CD4-positive, alpha-beta memory T cell (primary cell): ENCODE data around the gene PROSER2. TPM values are rescaled to one million over a fixed set of nuclear protein-coding genes. Genes with fewer than 3 reads are reported as not detected.

Experiments
- CTCF ChIA-PET: fragments of 350-600 bp; sonication (Branson Sonifier 250); formaldehyde crosslinking; loops from one replicate; lab custom pipeline; 2021; ENCODE audit warnings: inconsistent platforms; ENCODE audit not compliant: partially characterized antibody; lab: Charles Lee
- POLR2A ChIA-PET: fragments of 350-600 bp; sonication (Branson Sonifier 250); formaldehyde crosslinking; loops from one replicate; lab custom pipeline; 2021; ENCODE audit not compliant: partially characterized antibody; lab: Charles Lee
- DNase-seq, 5 donors: peaks; one replicate each; pipeline versions ENCODE4 v3.0.0 to v3.0.0-alpha.2; 2020 to 2022; ENCODE audit warnings: mixed read lengths in 1 of 5
- H3K27ac ChIP-seq: one replicate; pipeline ENCODE4 v1.7.0; 2013; ENCODE audit warnings: low read depth, low read length
- H3K27me3 ChIP-seq: 2 replicates; pipeline ENCODE4 v1.7.0; 2013; ENCODE audit warnings: mild to moderate bottlenecking, low read length, moderate library complexity; ENCODE audit not compliant: insufficient read depth
- H3K36me3 ChIP-seq: 2 replicates; pipeline ENCODE4 v1.7.0; 2013; ENCODE audit warnings: mild to moderate bottlenecking, low read length, moderate library complexity; ENCODE audit not compliant: insufficient read depth
- H3K4me1 ChIP-seq: 2 replicates; pipeline ENCODE4 v1.7.0; 2013; ENCODE audit warnings: mild to moderate bottlenecking, low read length, moderate library complexity; ENCODE audit not compliant: insufficient read depth
- H3K4me3 ChIP-seq, 2 donors: one replicate each; pipeline ENCODE4 v1.7.0; 2013; ENCODE audit warnings: low read length in 2 of 2, mild to moderate bottlenecking in 1 of 2
- H3K9me3 ChIP-seq, 2 donors: one replicate each; pipeline ENCODE4 v1.7.0; 2013; ENCODE audit warnings: low read length in 2 of 2, control low read depth in 1 of 2; ENCODE audit not compliant: control insufficient read depth in 1 of 2
- H3K27ac Mint-ChIP-seq, 7 donors: one replicate each; pipeline ENCODE4 v1.8.0; 2020 to 2021; ENCODE audit warnings: mixed read lengths in 7 of 7, mild to moderate bottlenecking in 6 of 7, inconsistent platforms in 3 of 7, moderate library complexity in 3 of 7
- H3K27me3 Mint-ChIP-seq, 2 donors: one replicate each; pipeline ENCODE4 v1.8.0; 2020 to 2021; ENCODE audit warnings: mixed read lengths in 2 of 2
- H3K36me3 Mint-ChIP-seq, 2 donors: one replicate each; pipeline ENCODE4 v1.8.0; 2020 to 2021; ENCODE audit warnings: mixed read lengths in 2 of 2, inconsistent platforms in 1 of 2, mild to moderate bottlenecking in 1 of 2
- H3K4me1 Mint-ChIP-seq, 4 donors: one replicate each; pipeline ENCODE4 v1.8.0; 2020 to 2021; ENCODE audit warnings: mixed read lengths in 4 of 4, mild to moderate bottlenecking in 1 of 4
- H3K4me3 Mint-ChIP-seq, 8 donors: one replicate each; pipeline ENCODE4 v1.8.0; 2020 to 2021; ENCODE audit warnings: mixed read lengths in 8 of 8, mild to moderate bottlenecking in 7 of 8, moderate library complexity in 6 of 8, inconsistent platforms in 3 of 8
- H3K9me3 Mint-ChIP-seq, 8 donors: one replicate each; pipeline ENCODE4 v1.8.0; 2020 to 2021; ENCODE audit warnings: mixed read lengths in 8 of 8, mild to moderate bottlenecking in 5 of 8, inconsistent platforms in 3 of 8, moderate library complexity in 1 of 8
- intact Hi-C: fragments of 100-400 bp; cut with micrococcal nuclease; formaldehyde crosslinking; loops from one replicate; pipeline ENCODE4 v1.15.1; 2023
- polyA plus RNA-seq, 2 donors: library from polyadenylated mRNA; unstranded; fragments of 300-500 nt; fragmentation: Illumina TruSeq; gene quantifications; one replicate each; pipeline ENCODE4 v1.2.3, GENCODE V29; 2021
- total RNA-seq, 2 experiments: library from RNA; stranded (reverse); gene quantifications; one replicate each; pipeline ENCODE4 v1.2.3, GENCODE V29; 2021

The PROSER2 gene
- total and polyA plus RNA-seq, 4 experiments from 2014 or later: 0.18 to 1.3 (median 0.78) TPM

DNA sequence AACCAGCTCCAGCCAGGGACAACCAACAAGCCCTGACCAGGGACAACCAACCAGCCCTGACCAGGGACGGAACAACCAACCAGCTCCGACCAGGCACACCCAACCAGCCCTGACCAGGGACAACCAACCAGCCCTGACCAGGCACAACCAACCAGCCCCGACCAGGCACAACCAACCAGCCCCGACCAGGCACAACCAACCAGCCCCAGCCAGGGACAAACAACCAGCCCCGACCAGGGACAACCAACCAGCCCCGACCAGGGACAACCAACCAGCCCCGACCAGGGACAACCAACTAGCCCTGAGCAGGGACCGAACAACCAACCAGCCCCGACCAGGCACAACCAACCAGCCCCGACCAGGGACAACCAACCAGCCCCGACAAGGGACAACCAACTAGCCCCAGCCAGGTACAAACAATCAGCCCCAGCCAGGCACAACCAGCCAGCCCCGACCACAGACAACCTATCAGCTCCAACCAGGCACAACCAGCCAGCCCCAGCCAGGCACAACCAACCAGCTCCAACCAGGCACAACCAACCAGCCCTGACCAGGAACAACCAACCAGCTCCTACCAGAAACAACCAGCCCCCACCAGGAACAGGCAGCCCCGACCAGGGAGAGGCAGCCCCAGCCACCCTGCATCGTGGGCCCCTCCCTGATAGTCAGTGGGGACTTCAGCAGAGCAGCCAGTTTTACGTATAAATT lies 56.4 kb downstream of the PROSER2 start:
- no peaks in the 10 kb centered on the region for H3K27me3 ChIP-seq
- H3K4me1 ChIP-seq: peaks cover 19% of the 10 kb centered on the region
- no peaks in the 10 kb centered on the region for H3K36me3 ChIP-seq
- CTCF ChIA-PET: no interaction called here
- no peak overlapping the region for H3K4me3 Mint-ChIP-seq
- no peak overlapping the region for H3K27ac Mint-ChIP-seq
- no peaks in the 10 kb centered on the region for H3K36me3 Mint-ChIP-seq
- no peak for DNase-seq
- H3K4me3 ChIP-seq: no peak overlapping the region
- H3K9me3 ChIP-seq: no peaks in the 10 kb centered on the region
- POLR2A ChIA-PET: no interaction called here
- H3K27me3 Mint-ChIP-seq: peaks cover 0 to 1% of the 10 kb centered on the region in 2 donors
- intact Hi-C loops: no loop called here
- H3K9me3 Mint-ChIP-seq: no peaks in the 10 kb centered on the region
- H3K4me1 Mint-ChIP-seq: peaks cover 6 to 33% (median 16%) of the 10 kb centered on the region in 4 donors
- no peak overlapping the region for H3K27ac ChIP-seq

DNA sequence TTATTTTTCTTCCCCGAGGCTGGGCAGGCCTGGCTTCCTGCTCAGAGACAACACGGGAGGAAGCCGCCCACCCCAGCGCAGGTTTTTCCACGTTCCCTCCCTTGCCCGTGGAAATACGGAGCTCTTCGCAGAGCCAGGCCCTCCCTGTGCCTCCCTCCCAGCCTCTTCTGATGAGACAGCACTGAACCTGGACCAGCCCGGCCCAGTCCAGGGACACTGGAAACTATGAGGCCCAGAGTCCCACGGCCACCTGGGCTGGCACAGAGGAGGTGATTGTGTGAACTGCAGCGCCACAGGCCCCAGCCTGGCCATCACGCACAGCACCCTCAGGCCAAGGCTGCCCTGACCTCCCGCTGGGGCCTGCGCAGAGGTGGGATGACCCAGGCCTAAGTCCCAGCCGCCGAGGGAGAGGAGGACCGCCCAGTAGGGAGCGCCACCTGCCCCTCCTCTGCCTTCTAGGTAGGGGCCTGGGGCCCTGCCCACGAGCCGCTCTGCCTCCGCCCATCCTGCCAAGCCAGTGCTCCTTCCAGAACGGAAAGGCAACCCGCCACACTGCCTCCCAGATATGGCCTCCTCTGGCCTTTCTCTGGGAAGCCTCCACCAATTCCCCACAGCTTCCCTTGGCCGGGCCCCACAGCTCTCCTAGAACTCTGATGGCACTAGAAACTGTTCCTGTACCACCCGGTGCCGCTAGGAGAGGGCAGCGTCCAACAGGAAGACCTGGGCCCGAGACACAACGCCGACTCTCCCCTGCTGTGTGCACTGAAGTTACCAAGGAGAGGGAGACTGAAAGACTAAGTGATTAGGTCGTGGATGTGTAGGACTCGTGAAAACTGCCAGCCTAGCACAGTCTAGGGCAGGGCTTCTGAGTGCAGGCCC lies 57.2 kb downstream of the PROSER2 start:
- H3K9me3 Mint-ChIP-seq: no peaks in the 10 kb centered on the region
- peaks cover 0 to 1% of the 10 kb centered on the region in 2 donors for H3K27me3 Mint-ChIP-seq
- no peak for DNase-seq
- Histone ChIP-seq H3K27me3 (no peaks in the 10 kb centered on the region), H3K36me3 (no peaks in the 10 kb centered on the region), H3K9me3 (no peaks in the 10 kb centered on the region), H3K4me1 (peaks cover 12% of the 10 kb centered on the region), H3K27ac (no peak overlapping the region), H3K4me3 (no peak overlapping the region)
- no peak overlapping the region for H3K4me3 Mint-ChIP-seq
- H3K4me1 Mint-ChIP-seq: peaks cover 6 to 25% (median 10%) of the 10 kb centered on the region in 4 donors
- H3K27ac Mint-ChIP-seq: peak overlapping the region in 1 of 7 donors; percentile 43
- H3K36me3 Mint-ChIP-seq: no peaks in the 10 kb centered on the region
- POLR2A ChIA-PET: no interaction called here
- CTCF ChIA-PET: no interaction called here
- intact Hi-C loops: no loop called here

DNA sequence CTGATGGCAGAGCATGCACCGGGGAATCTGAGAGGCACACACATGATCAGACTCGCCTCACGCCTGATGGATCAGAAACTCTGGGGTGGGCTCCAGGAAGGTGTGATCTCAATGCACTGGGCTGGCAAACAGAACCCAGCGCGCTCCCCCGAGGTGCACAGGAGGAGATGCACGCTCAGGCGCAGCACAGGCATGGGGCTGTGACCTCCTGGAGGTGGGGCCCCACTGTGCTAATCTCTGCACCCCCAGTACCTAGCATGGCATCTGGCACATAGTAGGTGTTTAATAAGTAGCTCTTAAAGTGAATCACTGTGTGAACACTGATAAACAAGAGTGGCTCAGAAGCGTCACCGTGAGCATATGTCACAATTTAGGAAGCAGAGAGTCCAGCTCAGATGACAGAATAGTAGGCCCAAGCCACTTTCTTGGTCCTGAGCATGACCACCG lies 57.9 kb downstream of the PROSER2 start:
- Histone ChIP-seq H3K27me3 (no peaks in the 10 kb centered on the region), H3K4me1 (peaks cover 12% of the 10 kb centered on the region), H3K36me3 (no peaks in the 10 kb centered on the region), H3K4me3 (no peak overlapping the region), H3K27ac (no peak overlapping the region), H3K9me3 (no peaks in the 10 kb centered on the region)
- peak overlapping the region in 1 of 7 donors; percentile 43 for H3K27ac Mint-ChIP-seq
- intact Hi-C loops: no loop called here
- no peak for DNase-seq
- no peaks in the 10 kb centered on the region for H3K9me3 Mint-ChIP-seq
- peaks cover 0 to 1% of the 10 kb centered on the region in 2 donors for H3K27me3 Mint-ChIP-seq
- no peaks in the 10 kb centered on the region for H3K36me3 Mint-ChIP-seq
- ChIA-PET POLR2A (no interaction called here), CTCF (no interaction called here)
- H3K4me1 Mint-ChIP-seq: peaks cover 6 to 19% (median 9%) of the 10 kb centered on the region in 4 donors
- H3K4me3 Mint-ChIP-seq: no peak overlapping the region

DNA sequence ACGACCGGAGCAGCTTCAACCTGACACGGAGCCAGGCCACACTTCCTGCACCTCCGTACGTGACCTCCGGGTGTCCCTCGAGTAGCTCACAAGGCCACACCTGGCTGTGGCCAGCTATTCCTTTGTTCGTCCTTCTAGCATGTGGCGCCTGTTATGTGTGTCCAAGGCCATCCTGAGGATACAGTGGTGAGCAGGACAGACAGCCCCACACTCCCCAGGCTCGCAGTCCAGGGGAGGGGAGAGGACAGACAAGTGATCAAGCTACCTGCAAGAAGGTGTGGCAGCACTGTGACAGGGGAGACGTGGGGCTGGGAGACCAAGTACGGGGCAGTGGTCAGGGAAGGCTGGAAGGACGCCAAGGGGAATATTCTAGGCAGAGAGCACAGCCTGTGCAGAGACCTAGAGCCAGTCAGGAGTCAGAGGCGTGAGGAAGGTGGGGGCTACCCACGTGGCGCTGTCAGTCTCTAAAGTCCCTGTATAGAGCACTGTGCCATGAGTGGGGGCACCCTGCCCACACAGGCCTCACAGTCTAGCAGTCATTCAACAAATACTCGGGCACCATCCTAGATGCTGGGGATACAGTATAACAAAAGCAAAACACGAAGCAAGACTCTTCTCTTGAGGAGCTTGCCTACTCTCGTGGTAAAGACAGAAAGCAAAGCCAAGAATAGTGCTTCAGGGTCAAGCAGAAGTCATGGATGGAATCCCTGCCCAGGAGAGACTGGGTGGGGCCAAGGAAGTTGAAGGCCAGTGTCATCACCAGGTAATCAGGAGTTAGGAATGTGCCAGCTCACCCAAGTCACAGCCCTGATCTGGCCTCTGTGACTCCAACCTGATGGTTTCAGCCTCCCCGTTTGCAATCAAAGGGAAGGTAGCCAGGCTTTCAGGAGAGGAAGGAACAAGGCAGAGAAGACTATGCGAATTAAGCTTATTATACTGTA lies 58.6 kb downstream of the PROSER2 start:
- H3K27me3 ChIP-seq: no peaks in the 10 kb centered on the region
- DNase-seq: no peak
- no peak overlapping the region for H3K27ac ChIP-seq
- H3K27me3 Mint-ChIP-seq: peaks cover 0 to 1% of the 10 kb centered on the region in 2 donors
- peak overlapping the region in 2 of 7 donors; percentile 41 to 58 for H3K27ac Mint-ChIP-seq
- POLR2A ChIA-PET: no interaction called here
- H3K9me3 Mint-ChIP-seq: no peaks in the 10 kb centered on the region
- CTCF ChIA-PET: no interaction called here
- H3K36me3 ChIP-seq: no peaks in the 10 kb centered on the region
- H3K4me1 ChIP-seq: peaks cover 12% of the 10 kb centered on the region
- no peaks in the 10 kb centered on the region for H3K9me3 ChIP-seq
- no peak overlapping the region for H3K4me3 Mint-ChIP-seq
- intact Hi-C loops: no loop called here
- no peak overlapping the region for H3K4me3 ChIP-seq
- H3K4me1 Mint-ChIP-seq: peaks cover 6 to 15% (median 9%) of the 10 kb centered on the region in 4 donors
- no peaks in the 10 kb centered on the region for H3K36me3 Mint-ChIP-seq

- no peak overlapping the region for H3K4me3 ChIP-seq
- Mint-ChIP-seq H3K9me3 (no peaks in the 10 kb centered on the region), H3K4me3 (peak overlapping the region in 2 of 8 donors; percentile 29 to 38), H3K36me3 (no peaks in the 10 kb centered on the region), H3K27me3 (peaks cover 0 to 1% of the 10 kb centered on the region in 2 donors), H3K27ac (peak overlapping the region in 4 of 7 donors; percentile 1 to 58 (median 34)), H3K4me1 (peaks cover 6 to 15% (median 9%) of the 10 kb centered on the region in 4 donors)
- ChIA-PET CTCF (no interaction called here), POLR2A (no interaction called here)
- peaks cover 12% of the 10 kb centered on the region for H3K4me1 ChIP-seq
- DNase-seq: peak in 1 of 5 donors; percentile 15
- no peaks in the 10 kb centered on the region for H3K9me3 ChIP-seq
- no peaks in the 10 kb centered on the region for H3K36me3 ChIP-seq
- intact Hi-C loops: no loop called here
- H3K27ac ChIP-seq: no peak overlapping the region
- H3K27me3 ChIP-seq: no peaks in the 10 kb centered on the region
These were observed 59.7 kb downstream of the PROSER2 start for GRCh38 chr10:11882646-11883375.

DNA sequence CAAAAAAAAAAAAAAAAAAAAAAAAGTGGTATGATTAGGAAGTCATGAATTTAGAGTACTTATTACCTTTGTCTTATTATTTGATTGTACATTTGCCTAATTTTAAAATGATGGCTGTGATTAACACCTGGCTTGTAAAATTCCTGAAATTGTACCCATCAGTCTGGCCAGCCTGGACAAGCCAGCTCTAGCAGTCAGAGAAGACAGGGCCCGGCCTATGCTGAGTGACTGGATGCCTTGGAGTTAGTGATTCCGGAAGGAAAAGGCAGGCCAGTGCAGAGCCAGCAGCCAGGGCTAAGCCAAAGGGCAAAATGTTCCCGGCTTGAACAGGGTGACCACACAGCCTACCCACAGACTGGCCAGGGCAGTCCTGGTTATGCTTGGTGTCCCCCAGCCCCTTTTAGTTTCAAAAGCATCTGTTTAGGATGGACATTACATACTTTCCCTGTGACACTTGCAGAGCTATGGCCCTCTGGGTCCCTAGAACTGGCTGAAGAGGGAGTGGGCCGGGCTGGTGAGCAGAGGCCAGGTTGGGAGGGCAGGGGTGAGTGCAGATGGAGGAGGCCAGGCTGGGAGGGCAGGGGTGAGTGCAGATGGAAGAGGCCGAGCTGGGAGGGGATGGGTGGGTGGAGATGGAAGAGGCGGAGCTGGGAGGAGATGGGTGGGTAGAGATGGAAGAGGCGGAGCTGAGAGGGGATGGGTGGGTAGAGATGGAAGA lies 61.7 kb downstream of the PROSER2 start:
- H3K27me3 Mint-ChIP-seq: no peaks in the 10 kb centered on the region
- peaks cover 6 to 15% (median 9%) of the 10 kb centered on the region in 4 donors for H3K4me1 Mint-ChIP-seq
- POLR2A ChIA-PET: no interaction called here
- Histone ChIP-seq H3K9me3 (no peaks in the 10 kb centered on the region), H3K27ac (no peak overlapping the region), H3K36me3 (no peaks in the 10 kb centered on the region), H3K4me1 (peaks cover 12% of the 10 kb centered on the region), H3K4me3 (no peak overlapping the region), H3K27me3 (no peaks in the 10 kb centered on the region)
- no peak overlapping the region for H3K4me3 Mint-ChIP-seq
- H3K9me3 Mint-ChIP-seq: no peaks in the 10 kb centered on the region
- H3K36me3 Mint-ChIP-seq: no peaks in the 10 kb centered on the region
- no peak overlapping the region for H3K27ac Mint-ChIP-seq
- CTCF ChIA-PET: no interaction called here
- no peak for DNase-seq
- intact Hi-C loops: no loop called here
